CD4-positive, alpha-beta T cell (primary cell): ENCODE data around the gene KNG1. TPM values are rescaled to one million over a fixed set of nuclear protein-coding genes. Genes with fewer than 3 reads are reported as not detected.

ENCODE experiments used
- ATAC-seq: fragments of 200-7000 bp; cut with Tn5 transposase; one replicate; pipeline ENCODE4 v1.10.0; 2022; ENCODE audit warnings: mild to moderate bottlenecking; ENCODE audit not compliant: poor library complexity
- CTCF ChIA-PET: fragments of 350-600 bp; sonication (Branson Sonifier 250); formaldehyde crosslinking; loops from one replicate; lab custom pipeline; 2021; ENCODE audit warnings: antibody characterized with exemption, inconsistent platforms; lab: Charles Lee
- POLR2A ChIA-PET: fragments of 350-600 bp; sonication (Branson Sonifier 250); formaldehyde crosslinking; loops from one replicate; lab custom pipeline; 2021; ENCODE audit warnings: antibody characterized with exemption, inconsistent platforms; lab: Charles Lee
- DNase-seq, 14 experiments: peaks; one replicate each; pipeline ENCODE4 v3.0.0-alpha.2; 2013 to 2020; ENCODE audit warnings: mixed read lengths in 2 of 14
- H3K27ac ChIP-seq, 2 donors: one replicate each; pipeline versions ENCODE4 v1.5.1 to v1.7.0; 2013; ENCODE audit warnings: low read length in 2 of 2, low read depth in 1 of 2, mild to moderate bottlenecking in 1 of 2
- H3K27me3 ChIP-seq, 2 experiments: 1 replicate in 1 of 2; 2 replicates in 1 of 2; pipeline versions ENCODE4 v1.6.1 to v1.7.0; 2013; ENCODE audit warnings: low read length in 2 of 2, control low read depth in 1 of 2, mild to moderate bottlenecking in 1 of 2, moderate library complexity in 1 of 2; ENCODE audit not compliant: insufficient read depth in 2 of 2, control insufficient read depth in 1 of 2
- H3K36me3 ChIP-seq: one replicate; pipeline ENCODE4 v1.6.1; 2013; ENCODE audit warnings: low read length, control low read depth; ENCODE audit not compliant: insufficient read depth
- H3K4me1 ChIP-seq: one replicate; pipeline ENCODE4 v1.6.1; 2013; ENCODE audit warnings: low read length, control low read depth; ENCODE audit not compliant: insufficient read depth
- H3K4me3 ChIP-seq: one replicate; pipeline ENCODE4 v1.5.1; 2013; ENCODE audit warnings: mild to moderate bottlenecking, low read length, moderate library complexity
- H3K9me3 ChIP-seq, 2 experiments: 1 replicate in 1 of 2; 2 replicates in 1 of 2; pipeline versions ENCODE4 v1.6.1 to v1.7.0; 2013; ENCODE audit warnings: low read length in 2 of 2, mild to moderate bottlenecking in 2 of 2, control low read depth in 1 of 2, moderate library complexity in 1 of 2; ENCODE audit not compliant: control insufficient read depth in 1 of 2, insufficient read depth in 1 of 2
- H3K27ac Mint-ChIP-seq: one replicate; pipeline ENCODE4 v1.8.0; 2020; ENCODE audit warnings: mixed read lengths
- H3K27me3 Mint-ChIP-seq: one replicate; pipeline ENCODE4 v1.8.0; 2021; ENCODE audit warnings: mixed read lengths
- H3K36me3 Mint-ChIP-seq: one replicate; pipeline ENCODE4 v1.8.0; 2021; ENCODE audit warnings: low read depth, mixed read lengths
- H3K4me1 Mint-ChIP-seq: one replicate; pipeline ENCODE4 v1.8.0; 2021; ENCODE audit warnings: low read depth, mixed read lengths
- H3K4me3 Mint-ChIP-seq: one replicate; pipeline ENCODE4 v1.8.0; 2020; ENCODE audit warnings: mild to moderate bottlenecking, mixed read lengths
- H3K9me3 Mint-ChIP-seq: one replicate; pipeline ENCODE4 v1.8.0; 2020; ENCODE audit warnings: mixed read lengths
- intact Hi-C, 2 experiments: fragments of 100-400 bp; cut with DNase I in 1 of 2; cut with micrococcal nuclease in 1 of 2; formaldehyde crosslinking; loops; one replicate each; pipeline versions ENCODE4 v1.15.1 to v1.9.0; 2023 to 2025; cut with DNase I, micrococcal nuclease
- total RNA-seq, 174 experiments: library from RNA in 2 of 174; stranded (reverse) in 2 of 174; gene quantifications; one replicate each; pipeline ENCODE4 v1.2.3 and lab custom pipeline; 2021 to 2026
- TF ChIP-seq, protein P1 (sequence below): fragments of 200-600 bp; IDR thresholded peaks from one replicate; pipeline ENCODE4 v1.8.0; 2022; ENCODE audit warnings: antibody characterized with exemption, mild to moderate bottlenecking

KNG1 gene
- total RNA-seq, 2 experiments from 2014 or later: not detected

GRCh38 chr3:186788482-186789370 lies 71.6 kb downstream of the KNG1 start:
- Histone ChIP-seq H3K4me1 (peaks cover 33% of the 10 kb centered on the region), H3K27me3 (no peaks in the 10 kb centered on the region), H3K27ac (no peak overlapping the region), H3K9me3 (no peaks in the 10 kb centered on the region), H3K36me3 (peaks cover 90% of the 10 kb centered on the region), H3K4me3 (no peak overlapping the region)
- intact Hi-C loops: loop anchor here in 1 of 2 experiments (5.0 kb wide), 1 partner anchor 851 kb away; the partner anchor contains the start of gene TRA2B
- ChIA-PET POLR2A (interaction anchor here (1.3 to 1.9 kb wide), 4 partner anchors 10 to 142 kb away, joined by 3 to 11 read pairs (median 7); no protein-coding TSS in a partner anchor), CTCF (no interaction called here)
- H3K36me3 Mint-ChIP-seq: peaks cover 100% of the 10 kb centered on the region
- no peaks in the 10 kb centered on the region for H3K27me3 Mint-ChIP-seq
- H3K4me3 Mint-ChIP-seq: peak overlapping the region; percentile 95
- no peaks in the 10 kb centered on the region for H3K9me3 Mint-ChIP-seq
- TF ChIP-seq, protein P1, sequence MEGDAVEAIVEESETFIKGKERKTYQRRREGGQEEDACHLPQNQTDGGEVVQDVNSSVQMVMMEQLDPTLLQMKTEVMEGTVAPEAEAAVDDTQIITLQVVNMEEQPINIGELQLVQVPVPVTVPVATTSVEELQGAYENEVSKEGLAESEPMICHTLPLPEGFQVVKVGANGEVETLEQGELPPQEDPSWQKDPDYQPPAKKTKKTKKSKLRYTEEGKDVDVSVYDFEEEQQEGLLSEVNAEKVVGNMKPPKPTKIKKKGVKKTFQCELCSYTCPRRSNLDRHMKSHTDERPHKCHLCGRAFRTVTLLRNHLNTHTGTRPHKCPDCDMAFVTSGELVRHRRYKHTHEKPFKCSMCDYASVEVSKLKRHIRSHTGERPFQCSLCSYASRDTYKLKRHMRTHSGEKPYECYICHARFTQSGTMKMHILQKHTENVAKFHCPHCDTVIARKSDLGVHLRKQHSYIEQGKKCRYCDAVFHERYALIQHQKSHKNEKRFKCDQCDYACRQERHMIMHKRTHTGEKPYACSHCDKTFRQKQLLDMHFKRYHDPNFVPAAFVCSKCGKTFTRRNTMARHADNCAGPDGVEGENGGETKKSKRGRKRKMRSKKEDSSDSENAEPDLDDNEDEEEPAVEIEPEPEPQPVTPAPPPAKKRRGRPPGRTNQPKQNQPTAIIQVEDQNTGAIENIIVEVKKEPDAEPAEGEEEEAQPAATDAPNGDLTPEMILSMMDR: no peak
- H3K4me1 Mint-ChIP-seq: peaks cover 67% of the 10 kb centered on the region
- no peak for ATAC-seq
- DNase-seq: peak in 1 of 14 experiments; percentile 27
- peak overlapping the region; percentile 96 for H3K27ac Mint-ChIP-seq

GRCh38 chr3:186789554-186790260 lies 72.5 kb downstream of the KNG1 start:
- H3K27me3 ChIP-seq: no peaks in the 10 kb centered on the region
- peaks cover 100% of the 10 kb centered on the region for H3K36me3 Mint-ChIP-seq
- no peaks in the 10 kb centered on the region for H3K9me3 Mint-ChIP-seq
- peak overlapping the region; percentile 60 for H3K4me3 Mint-ChIP-seq
- ATAC-seq (peak; percentile 11), DNase-seq (peak in 1 of 14 experiments; percentile 16)
- TF ChIP-seq, protein P1: no peak
- no peaks in the 10 kb centered on the region for H3K9me3 ChIP-seq
- H3K4me1 ChIP-seq: peaks cover 26% of the 10 kb centered on the region
- peaks cover 59% of the 10 kb centered on the region for H3K4me1 Mint-ChIP-seq
- intact Hi-C loops: loop anchor here in 1 of 2 experiments (5.0 kb wide), 1 partner anchor 852 kb away; the partner anchor contains the start of gene TRA2B
- H3K27me3 Mint-ChIP-seq: no peaks in the 10 kb centered on the region
- H3K27ac Mint-ChIP-seq: peak overlapping the region; percentile 96
- H3K4me3 ChIP-seq: no peak overlapping the region
- peaks cover 88% of the 10 kb centered on the region for H3K36me3 ChIP-seq
- POLR2A ChIA-PET: interaction anchor here (0.9 to 1.9 kb wide), 4 partner anchors 9 to 37 kb away, joined by 3 to 11 read pairs (median 6); no protein-coding TSS in a partner anchor
- CTCF ChIA-PET: no interaction called here
- no peak overlapping the region for H3K27ac ChIP-seq

DNA sequence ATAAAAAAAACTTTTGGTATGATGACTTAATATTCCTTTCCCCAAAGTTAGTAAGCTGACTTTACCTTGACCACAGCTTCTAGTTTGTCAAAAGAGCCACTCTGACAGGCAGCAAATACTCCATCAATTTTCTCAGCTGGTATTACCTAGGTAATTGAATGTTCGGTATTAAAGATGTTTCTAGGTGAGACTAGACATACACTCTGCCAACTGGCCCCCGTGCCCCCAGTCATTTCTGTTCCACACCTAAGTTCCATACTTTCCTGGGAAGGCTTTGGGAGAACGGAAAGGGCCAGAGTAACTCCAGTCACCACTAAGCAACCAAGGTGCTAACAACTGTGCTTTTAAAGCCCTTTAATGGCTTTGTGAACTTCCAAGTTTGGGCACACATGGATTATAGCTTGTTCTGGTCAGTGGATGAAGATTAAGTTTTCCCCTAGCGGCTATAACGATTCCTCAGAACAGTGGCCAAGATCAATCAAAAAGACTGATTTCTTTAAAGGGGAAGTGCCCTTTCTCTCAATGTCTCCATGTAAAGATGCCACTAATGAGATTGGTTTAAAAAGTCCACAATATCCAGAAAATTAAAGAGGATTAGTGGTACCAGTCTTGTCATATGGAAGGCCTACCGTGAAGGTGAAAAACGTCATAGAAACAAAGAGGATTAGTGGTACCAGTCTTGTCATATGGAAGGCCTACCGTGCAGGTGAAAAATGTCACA lies 73.3 kb downstream of the KNG1 start:
- H3K27ac Mint-ChIP-seq: peak overlapping the region; percentile 96
- no peaks in the 10 kb centered on the region for H3K27me3 Mint-ChIP-seq
- ChIA-PET CTCF (no interaction called here), POLR2A (interaction anchor here (0.9 to 2.2 kb wide), 4 partner anchors 7 to 37 kb away, joined by 3 to 22 read pairs (median 8); partner anchors contain the start of gene EIF4A2)
- DNase-seq (peak in 1 of 14 experiments; percentile 9), ATAC-seq (peak; percentile 19)
- no peaks in the 10 kb centered on the region for H3K27me3 ChIP-seq
- no peak overlapping the region for H3K4me3 ChIP-seq
- H3K9me3 ChIP-seq: no peaks in the 10 kb centered on the region
- H3K4me1 Mint-ChIP-seq: peaks cover 52% of the 10 kb centered on the region
- H3K36me3 Mint-ChIP-seq: peaks cover 98% of the 10 kb centered on the region
- peaks cover 26% of the 10 kb centered on the region for H3K4me1 ChIP-seq
- TF ChIP-seq, protein P1: no peak
- intact Hi-C loops: no loop called here
- peak overlapping the region; percentile 26 for H3K4me3 Mint-ChIP-seq
- peaks cover 80% of the 10 kb centered on the region for H3K36me3 ChIP-seq
- H3K9me3 Mint-ChIP-seq: no peaks in the 10 kb centered on the region
- H3K27ac ChIP-seq: no peak overlapping the region
